ENCODE results near the gene PCDHB9. TPM values are rescaled to one million over a fixed set of nuclear protein-coding genes. Genes with fewer than 3 reads are reported as not detected.
"Not testable (repeated sequence)": the region's sequence is repeated elsewhere in the genome, so short reads cannot be mapped to it uniquely, and the experiment has no call there.

Gene PCDHB9
- total RNA-seq, 3 donors from 2014 or later: 2.2 to 4.6 (median 4.1) TPM

- intact Hi-C loops (cut with DNase I; ENCODE audit: low total_unique reads): no loop called here
- no peak for TF ChIP-seq POLR2A (IDR thresholded peaks at IDR 0.05)
- no peak for TF ChIP-seq CTCF (IDR thresholded peaks at IDR 0.05)
- TF ChIP-seq POLR2AphosphoS5 (IDR thresholded peaks at IDR 0.05): no peak
- no peak overlapping the region for H3K4me3 ChIP-seq
These were observed 9.4 kb downstream of the PCDHB9 start for GRCh38 chr5:141196363-141196762.

GRCh38 chr5:141199359-141200235 lies 12.6 kb downstream of the PCDHB9 start, which contains the start of gene PCDHB11:
Gene PCDHB11, plus strand, starts transcription at chr5:141199627. Its CDS starts 148 bp downstream, at chr5:141199775.
- no peak for TF ChIP-seq POLR2AphosphoS5 (IDR thresholded peaks at IDR 0.05)
- no peak for TF ChIP-seq CTCF (IDR thresholded peaks at IDR 0.05)
- TF ChIP-seq POLR2A (IDR thresholded peaks at IDR 0.05): no peak
- intact Hi-C loops (cut with DNase I; ENCODE audit: low total_unique reads): no loop called here
- Histone ChIP-seq H3K9me3 (peaks cover 75 to 96% of the 10 kb centered on the region in 2 donors), H3K36me3 (no peaks in the 10 kb centered on the region), H3K27ac (no peak within 1 kb of the TSS), H3K4me1 (no peaks in the 10 kb centered on the region), H3K4me3 (peak within 1 kb of the TSS in 2 of 3 donors; percentile 12 to 29), H3K27me3 (no peaks in the 10 kb centered on the region)
- DNase-seq (ENCODE audit: low spot score in 2 of 2): no peak

More at GRCh38 chr5:141196363-141196762, 9.4 kb downstream of the PCDHB9 start:
- no peak overlapping the region for H3K27ac ChIP-seq
- no peaks in the 10 kb centered on the region for H3K4me1 ChIP-seq
- no peak for DNase-seq (ENCODE audit: low spot score in 2 of 2)
- H3K27me3 ChIP-seq: no peaks in the 10 kb centered on the region
- H3K36me3 ChIP-seq: no peaks in the 10 kb centered on the region
- peaks cover 69 to 93% of the 10 kb centered on the region in 2 donors for H3K9me3 ChIP-seq

GRCh38 chr5:141201126-141201525 lies 14.2 kb downstream of the PCDHB9 start:
- H3K27me3 ChIP-seq; H3K4me1 ChIP-seq; H3K27ac ChIP-seq; DNase-seq (ENCODE audit: low spot score in 2 of 2); H3K36me3 ChIP-seq; H3K4me3 ChIP-seq; intact Hi-C loops (cut with DNase I; ENCODE audit: low total_unique reads): not testable (repeated sequence)
- H3K9me3 ChIP-seq: peaks cover 73 to 90% of the 10 kb centered on the region in 2 donors

- H3K36me3 ChIP-seq; H3K27ac ChIP-seq; intact Hi-C loops (cut with DNase I; ENCODE audit: low total_unique reads); H3K4me3 ChIP-seq; H3K4me1 ChIP-seq; H3K27me3 ChIP-seq; DNase-seq (ENCODE audit: low spot score in 2 of 2): not testable (repeated sequence)
- peaks cover 70 to 88% of the 10 kb centered on the region in 2 donors for H3K9me3 ChIP-seq
These were observed 14.7 kb downstream of the PCDHB9 start for GRCh38 chr5:141201646-141202045.

GRCh38 chr5:141208478-141208877 lies 21.5 kb downstream of the PCDHB9 start, which contains the start of gene PCDHB12:
Gene PCDHB12, plus strand, starts transcription at chr5:141208719. Its CDS starts 189 bp downstream, at chr5:141208908.
- H3K9me3 ChIP-seq: peaks cover 52 to 88% of the 10 kb centered on the region in 2 donors
- no peak for DNase-seq (ENCODE audit: low spot score in 2 of 2)
- intact Hi-C loops (cut with DNase I; ENCODE audit: low total_unique reads): no loop called here
- peak within 1 kb of the TSS in 2 of 3 donors; percentile 17 to 25 for H3K4me3 ChIP-seq
- H3K4me1 ChIP-seq: no peaks in the 10 kb centered on the region
- H3K27me3 ChIP-seq: no peaks in the 10 kb centered on the region
- TF ChIP-seq POLR2A (IDR thresholded peaks at IDR 0.05) (no peak), POLR2AphosphoS5 (IDR thresholded peaks at IDR 0.05) (no peak), CTCF (IDR thresholded peaks at IDR 0.05) (no peak)
- H3K27ac ChIP-seq: no peak within 1 kb of the TSS
- H3K36me3 ChIP-seq: no peaks in the 10 kb centered on the region

- H3K4me3 ChIP-seq; H3K36me3 ChIP-seq; intact Hi-C loops (cut with DNase I; ENCODE audit: low total_unique reads); H3K27ac ChIP-seq; DNase-seq (ENCODE audit: low spot score in 2 of 2); H3K27me3 ChIP-seq; H3K4me1 ChIP-seq: not testable (repeated sequence)
- H3K9me3 ChIP-seq: peaks cover 52 to 87% of the 10 kb centered on the region in 2 donors
These were observed 23.3 kb downstream of the PCDHB9 start for GRCh38 chr5:141210281-141210680.

GRCh38 chr5:141210849-141211248 lies 23.9 kb downstream of the PCDHB9 start:
- not testable (repeated sequence) for DNase-seq (ENCODE audit: low spot score in 2 of 2)

More at GRCh38 chr5:141210849-141211248, 23.9 kb downstream of the PCDHB9 start:
- H3K4me3 ChIP-seq; H3K27me3 ChIP-seq; H3K27ac ChIP-seq; H3K4me1 ChIP-seq; H3K36me3 ChIP-seq; intact Hi-C loops (cut with DNase I; ENCODE audit: low total_unique reads): not testable (repeated sequence)
- H3K9me3 ChIP-seq: peaks cover 58 to 88% of the 10 kb centered on the region in 2 donors

All from breast epithelium (tissue), 4 donors.